Activated naive CD8-positive, alpha-beta T cell treated with anti-CD3 and anti-CD28 coated beads, Interleukin-2, amount 50 U/mL, for 16 hours (primary cell): ENCODE measurements around the gene SLC9A9.

ENCODE experiments used
- DNase-seq: peaks from one replicate; pipeline ENCODE4 v3.0.0-alpha.2; 2020; ENCODE audit warnings: low read depth, low spot score

SLC9A9 gene

GRCh38 chr3:143217283-143217682 is 631.0 kb downstream of the SLC9A9 start:
- DNase-seq, result no peak

GRCh38 chr3:143216709-143217182 is 631.5 kb downstream of the SLC9A9 start:
- no peak for DNase-seq
